GM19240 (cell line): ENCODE results near the gene RAD51B.
"Not testable (repeated sequence)": the region's sequence is repeated elsewhere in the genome, so short reads cannot be mapped to it uniquely, and the experiment has no call there.

Experiments used
- DNase-seq: peaks from one replicate; pipeline ENCODE4 v3.0.0; 2011; ENCODE audit warnings: low spot score; ENCODE audit not compliant: insufficient read length

Gene RAD51B

GRCh38 chr14:68246786-68247105 is 427.2 kb downstream of the RAD51B start:
- no peak for DNase-seq

- no peak for DNase-seq
Observed at GRCh38 chr14:68247274-68247673, 427.7 kb downstream of the RAD51B start.

- no peak for DNase-seq
Observed at GRCh38 chr14:68247676-68248268, 428.2 kb downstream of the RAD51B start.

- no peak for DNase-seq
Observed at GRCh38 chr14:68248481-68249255, 429.1 kb downstream of the RAD51B start.

GRCh38 chr14:68249661-68250451 is 430.3 kb downstream of the RAD51B start:
- DNase-seq = no peak

- no peak for DNase-seq
Observed at GRCh38 chr14:68250927-68251768, 431.6 kb downstream of the RAD51B start.

- DNase-seq = no peak
Observed at GRCh38 chr14:68251769-68252100, 432.2 kb downstream of the RAD51B start.

- no peak for DNase-seq
Observed at GRCh38 chr14:68253160-68253780, 433.7 kb downstream of the RAD51B start.

GRCh38 chr14:68253878-68254528 is 434.4 kb downstream of the RAD51B start:
- no peak for DNase-seq

- no peak for DNase-seq
Observed at GRCh38 chr14:68254669-68255527, 435.3 kb downstream of the RAD51B start.

GRCh38 chr14:68255693-68256178 is 436.2 kb downstream of the RAD51B start:
- no peak for DNase-seq

- DNase-seq = no peak
Observed at GRCh38 chr14:68257969-68258368, 438.4 kb downstream of the RAD51B start.

- DNase-seq = not testable (repeated sequence)
Observed at GRCh38 chr14:68258995-68259394, 439.4 kb downstream of the RAD51B start.

- DNase-seq = no peak
Observed at GRCh38 chr14:68260121-68260520, 440.5 kb downstream of the RAD51B start.

- no peak for DNase-seq
Observed at GRCh38 chr14:68261092-68261842, 441.7 kb downstream of the RAD51B start.

GRCh38 chr14:68262567-68262966 is 443.0 kb downstream of the RAD51B start:
- no peak for DNase-seq

GRCh38 chr14:68263563-68264259 is 444.1 kb downstream of the RAD51B start:
- DNase-seq = no peak

GRCh38 chr14:68264260-68264569 is 444.6 kb downstream of the RAD51B start:
- no peak for DNase-seq
